GM23338 (cell line): Measurements from ENCODE around the gene TRIM59.

ENCODE experiments used
- CREB1 ChIP-seq: fragments of 250-450 bp; sonication (Bioruptor Pico); IDR thresholded peaks from 2 replicates; pipeline ENCODE4 v1.5.0; 2020; ENCODE audit warnings: low read depth, mild to moderate bottlenecking, moderate library complexity
- EZH2 ChIP-seq: fragments of 200-600 bp; sonication (generic); IDR thresholded peaks from one replicate; pipeline ENCODE4 v1.8.0; 2017; ENCODE audit warnings: antibody characterized with exemption, mild to moderate bottlenecking, low read depth; ENCODE audit not compliant: unreplicated experiment
- EZH2phosphoT487 ChIP-seq: fragments of 200-600 bp; sonication (generic); IDR thresholded peaks from one replicate; pipeline ENCODE4 v1.8.1; 2018; ENCODE audit warnings: antibody characterized with exemption; ENCODE audit not compliant: unreplicated experiment
- POLR2AphosphoS5 ChIP-seq: IDR thresholded peaks from 2 replicates; pipeline ENCODE4 v1.6.1; 2016; ENCODE audit warnings: antibody characterized with exemption, low read depth
- REST ChIP-seq: IDR thresholded peaks from one replicate; pipeline ENCODE4 v1.6.1; 2018; ENCODE audit warnings: antibody characterized with exemption; ENCODE audit not compliant: unreplicated experiment
- TF ChIP-seq, protein P1 (sequence below), 2 experiments: fragments of 200-600 bp in 1 of 2; sonication (generic) in 1 of 2; conservative IDR thresholded peaks; 2 replicates each; pipeline versions ENCODE4 v1.5.1 to v1.6.1; 2016 to 2017; ENCODE audit warnings: antibody characterized with exemption in 2 of 2, low read depth in 2 of 2, mild to moderate bottlenecking in 2 of 2, moderate library complexity in 1 of 2

GRCh38 chr3:160458151-160458550, 8.6 kb upstream of the TRIM59 start:
- TF ChIP-seq, protein P1, sequence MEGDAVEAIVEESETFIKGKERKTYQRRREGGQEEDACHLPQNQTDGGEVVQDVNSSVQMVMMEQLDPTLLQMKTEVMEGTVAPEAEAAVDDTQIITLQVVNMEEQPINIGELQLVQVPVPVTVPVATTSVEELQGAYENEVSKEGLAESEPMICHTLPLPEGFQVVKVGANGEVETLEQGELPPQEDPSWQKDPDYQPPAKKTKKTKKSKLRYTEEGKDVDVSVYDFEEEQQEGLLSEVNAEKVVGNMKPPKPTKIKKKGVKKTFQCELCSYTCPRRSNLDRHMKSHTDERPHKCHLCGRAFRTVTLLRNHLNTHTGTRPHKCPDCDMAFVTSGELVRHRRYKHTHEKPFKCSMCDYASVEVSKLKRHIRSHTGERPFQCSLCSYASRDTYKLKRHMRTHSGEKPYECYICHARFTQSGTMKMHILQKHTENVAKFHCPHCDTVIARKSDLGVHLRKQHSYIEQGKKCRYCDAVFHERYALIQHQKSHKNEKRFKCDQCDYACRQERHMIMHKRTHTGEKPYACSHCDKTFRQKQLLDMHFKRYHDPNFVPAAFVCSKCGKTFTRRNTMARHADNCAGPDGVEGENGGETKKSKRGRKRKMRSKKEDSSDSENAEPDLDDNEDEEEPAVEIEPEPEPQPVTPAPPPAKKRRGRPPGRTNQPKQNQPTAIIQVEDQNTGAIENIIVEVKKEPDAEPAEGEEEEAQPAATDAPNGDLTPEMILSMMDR (conservative IDR thresholded peaks at IDR 0.05; ENCODE audit: low read depth in 2 of 2), result no peak
- TF ChIP-seq REST (no peak), EZH2 (no peak), POLR2AphosphoS5 (no peak), EZH2phosphoT487 (no peak), CREB1 (CRISPR knock-in tag) (no peak)
